DMS 273 (cell line): ENCODE measurements around the gene SEPTIN7.

Experiments used
- DNase-seq: peaks from one replicate; lab custom pipeline; 2025; ENCODE audit not compliant: unreplicated experiment; lab: John Stamatoyannopoulos, UW

The SEPTIN7 gene

GRCh38 chr7:35785250-35785649 lies 15.6 kb upstream of the SEPTIN7 start:
- no peak for DNase-seq

DNA sequence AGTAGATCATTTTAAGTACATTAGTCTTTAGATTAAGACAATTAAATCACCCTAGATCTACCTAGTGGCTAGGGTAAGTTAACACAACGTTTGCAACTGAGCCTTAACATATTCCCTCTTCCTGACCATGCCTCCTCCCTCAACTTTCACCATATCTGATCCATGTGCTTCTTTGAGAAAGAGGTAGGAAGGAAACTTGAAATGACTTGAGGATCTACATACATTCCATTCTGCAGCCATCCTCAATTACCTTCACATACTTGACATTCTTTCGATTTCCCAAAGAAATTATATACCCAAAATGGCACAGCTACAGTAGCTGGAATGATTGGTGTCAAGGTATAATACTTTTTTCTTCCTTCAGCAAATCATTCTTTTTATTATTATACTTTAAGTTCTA lies 12.9 kb upstream of the SEPTIN7 start:
- no peak for DNase-seq

- peak; percentile 43 for DNase-seq
Observed at GRCh38 chr7:35792472-35792871, 8.4 kb upstream of the SEPTIN7 start.

- DNase-seq = peak; percentile 46
Observed at GRCh38 chr7:35792873-35793489, 7.9 kb upstream of the SEPTIN7 start.

- no peak for DNase-seq
Observed at GRCh38 chr7:35797311-35797710, 3.5 kb upstream of the SEPTIN7 start.

GRCh38 chr7:35799846-35800717 lies 775 bp upstream of the SEPTIN7 start:
- peak; percentile 97 for DNase-seq

DNA sequence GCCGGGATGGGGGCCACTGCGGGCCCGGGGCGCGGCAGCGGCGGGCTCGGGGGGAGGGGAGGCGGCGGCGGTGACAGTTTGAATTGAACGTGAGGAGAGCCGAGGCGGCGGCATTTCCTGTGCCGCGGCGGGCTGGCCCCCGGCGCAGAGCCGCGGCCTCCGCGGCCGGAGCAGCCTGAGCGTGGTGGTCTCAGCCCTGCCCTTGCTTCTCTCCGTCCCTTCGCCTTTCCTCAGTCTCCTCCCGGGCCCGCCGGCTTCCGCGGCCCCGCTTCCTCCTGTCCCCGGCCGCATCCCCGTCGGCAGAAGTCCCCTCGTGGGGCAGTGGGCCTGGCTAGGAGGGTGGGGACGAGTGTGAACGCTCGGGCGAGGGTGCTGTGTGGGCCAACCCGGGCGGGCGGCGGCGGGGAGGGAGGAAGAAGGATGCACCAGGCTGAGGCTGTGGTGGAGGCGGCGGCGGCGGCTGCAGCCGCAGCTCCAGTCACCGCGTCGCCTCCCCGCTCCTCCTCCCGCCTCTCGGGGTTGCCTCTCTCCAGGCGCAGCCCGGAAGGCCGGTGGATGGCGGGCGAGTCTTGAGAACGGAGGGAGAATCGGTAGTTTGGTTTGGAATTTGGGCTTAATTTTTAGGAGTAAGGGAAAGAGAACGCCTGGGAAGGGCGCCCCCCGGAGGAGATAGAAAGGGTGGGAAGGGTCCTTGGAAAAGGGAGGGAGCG lies 690 bp downstream of the SEPTIN7 start:
- peak; percentile 90 for DNase-seq

DNA sequence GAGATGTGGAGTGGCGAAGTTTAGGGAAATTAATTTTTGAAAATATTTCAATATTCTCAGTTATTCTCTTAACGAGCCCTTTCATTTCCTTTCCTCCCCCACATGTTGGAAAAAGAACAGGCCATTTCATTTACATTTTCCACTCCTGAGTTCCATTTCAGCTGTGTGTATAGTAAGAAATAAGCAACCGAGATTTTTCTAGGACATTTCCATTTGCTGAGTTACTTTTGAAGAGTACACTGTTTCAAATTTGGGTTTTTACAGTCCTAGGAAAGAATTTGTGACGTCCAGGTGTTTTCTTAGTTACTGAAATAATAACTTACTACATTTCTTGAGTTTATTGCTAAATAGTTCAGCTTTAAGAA lies 1.2 kb downstream of the SEPTIN7 start:
- DNase-seq = no peak

DNA sequence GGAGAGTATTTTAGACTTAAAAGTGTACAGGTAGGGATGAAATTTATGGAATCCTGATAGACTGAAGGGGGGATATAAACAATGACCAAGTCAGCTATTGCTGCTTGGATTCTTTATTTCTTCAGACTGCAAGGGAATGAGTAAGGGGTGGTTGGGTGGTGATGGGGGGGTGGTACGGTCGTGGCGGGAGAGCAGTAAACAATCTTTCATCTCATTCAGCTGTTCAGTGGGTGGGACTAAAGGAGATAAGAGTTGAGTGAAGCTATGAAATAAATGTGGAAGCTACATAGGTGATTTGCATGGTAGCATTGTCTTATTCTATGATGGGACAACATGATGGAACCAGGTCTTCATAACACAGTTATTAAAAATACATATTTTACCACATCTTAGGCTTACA lies 1.8 kb downstream of the SEPTIN7 start:
- DNase-seq = peak; percentile 39

GRCh38 chr7:35804231-35804970 lies 3.5 kb downstream of the SEPTIN7 start:
- no peak for DNase-seq

- DNase-seq = no peak
Observed at GRCh38 chr7:35805876-35806275, 5.0 kb downstream of the SEPTIN7 start.

- DNase-seq = no peak
Observed at GRCh38 chr7:35816514-35816913, 15.7 kb downstream of the SEPTIN7 start.

GRCh38 chr7:35817181-35817580 lies 16.3 kb downstream of the SEPTIN7 start:
- no peak for DNase-seq

DNA sequence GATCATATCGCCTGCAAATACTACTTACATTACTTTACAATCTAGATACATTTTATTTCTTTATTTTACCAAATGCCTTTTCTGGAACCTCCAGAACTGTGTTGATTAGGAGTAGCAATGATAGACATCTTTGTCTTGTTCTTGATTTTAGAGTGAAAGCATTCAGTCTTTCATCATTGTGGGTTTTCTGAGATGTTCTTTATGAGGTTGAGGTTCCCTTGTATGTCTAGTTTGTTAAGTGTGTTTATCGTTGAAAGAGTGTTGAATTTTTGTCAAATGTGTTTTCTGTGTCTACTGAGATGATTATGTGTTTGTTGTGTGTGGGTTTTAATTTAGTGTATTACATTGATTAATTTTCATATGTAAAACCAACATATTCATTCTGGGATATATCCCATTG lies 17.1 kb downstream of the SEPTIN7 start:
- DNase-seq = no peak

DNA sequence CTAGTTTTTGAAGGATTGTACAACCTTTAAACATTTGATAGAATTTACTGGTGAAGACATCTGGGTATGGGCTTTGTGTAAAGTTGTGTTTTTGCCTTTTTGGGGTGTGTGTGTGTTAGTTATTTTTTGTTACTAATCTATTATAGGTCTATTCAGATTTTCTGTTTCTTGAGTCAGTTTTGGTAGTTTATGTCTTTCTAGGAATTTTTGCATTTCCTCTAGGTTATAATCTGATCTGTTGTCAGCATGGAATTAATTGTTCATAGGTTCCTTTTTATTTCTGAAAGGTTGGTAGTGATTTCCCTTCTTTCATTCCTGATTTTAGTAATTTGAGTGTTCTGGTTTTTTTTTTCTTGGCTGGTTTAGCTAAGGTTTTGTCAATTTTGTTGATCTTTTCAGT lies 17.7 kb downstream of the SEPTIN7 start:
- no peak for DNase-seq

GRCh38 chr7:35819310-35819709 lies 18.5 kb downstream of the SEPTIN7 start:
- DNase-seq = no peak

DNA sequence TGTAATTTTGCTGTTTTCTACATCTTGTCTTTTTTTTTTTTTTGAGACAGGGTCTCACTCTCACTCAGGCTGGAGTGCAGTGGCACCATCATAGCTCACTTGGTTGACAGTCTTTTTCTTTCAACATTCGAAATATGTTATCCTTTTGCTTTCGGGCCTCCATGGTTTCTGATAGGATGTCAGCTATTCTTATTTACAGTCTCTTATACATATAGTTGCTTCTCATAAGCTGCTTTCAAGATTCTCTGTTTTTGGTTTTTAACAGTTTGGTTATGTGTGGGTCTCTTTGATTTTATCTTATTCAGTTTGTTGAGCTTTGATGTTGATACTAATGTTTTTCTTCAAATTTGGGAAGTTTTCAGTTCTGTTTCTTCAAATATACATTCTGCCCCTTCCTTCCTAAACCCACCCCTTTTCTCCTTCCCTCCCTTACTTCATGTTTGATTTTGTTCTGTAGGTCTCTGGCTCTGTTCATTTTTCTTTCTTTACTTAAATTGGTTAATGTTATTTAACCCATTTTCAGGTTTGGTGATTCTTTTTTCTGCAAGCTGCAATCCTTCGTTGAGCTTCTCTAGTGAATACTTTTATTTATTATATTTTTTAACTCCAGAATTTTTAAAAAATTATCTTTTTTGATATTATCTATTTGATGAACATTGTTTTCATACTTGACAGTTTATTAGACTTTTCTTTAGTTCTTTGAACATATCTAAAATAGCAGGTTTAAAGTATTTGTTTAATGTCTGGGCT lies 19.3 kb downstream of the SEPTIN7 start:
- no peak for DNase-seq

- DNase-seq = no peak
Observed at GRCh38 chr7:35820858-35821257, 20.0 kb downstream of the SEPTIN7 start.

DNA sequence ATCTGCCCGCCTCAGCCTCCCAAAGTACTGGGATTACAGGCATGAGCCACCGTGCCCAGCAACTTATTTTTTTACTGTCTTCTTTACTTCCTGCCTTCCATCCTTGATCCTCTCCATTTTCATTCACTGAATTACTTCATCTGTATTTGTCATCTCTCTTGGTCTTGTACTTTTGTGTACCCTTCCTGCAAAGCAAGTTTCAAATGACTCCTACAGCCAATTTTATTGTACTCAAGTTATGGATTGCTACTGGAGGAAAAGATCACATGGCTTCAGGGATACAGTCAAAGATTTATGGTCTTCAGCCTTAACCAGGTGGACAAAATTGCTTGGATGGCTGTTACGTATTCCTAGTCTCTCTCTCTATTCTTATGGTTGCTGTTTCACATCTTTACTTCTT lies 22.6 kb downstream of the SEPTIN7 start:
- DNase-seq = peak; percentile 36

- no peak for DNase-seq
Observed at GRCh38 chr7:35825974-35826373, 25.1 kb downstream of the SEPTIN7 start.

GRCh38 chr7:35826751-35827150 lies 25.9 kb downstream of the SEPTIN7 start:
- DNase-seq = no peak
